ENCODE results near the gene PDE2A. TPM values are rescaled to one million over a fixed set of nuclear protein-coding genes. Genes with fewer than 3 reads are reported as not detected.

The PDE2A gene
- total and polyA plus RNA-seq, 2 of the 4 experiments (the other 2 are of a cell fraction), result 0.02 TPM; not detected in 1

DNA sequence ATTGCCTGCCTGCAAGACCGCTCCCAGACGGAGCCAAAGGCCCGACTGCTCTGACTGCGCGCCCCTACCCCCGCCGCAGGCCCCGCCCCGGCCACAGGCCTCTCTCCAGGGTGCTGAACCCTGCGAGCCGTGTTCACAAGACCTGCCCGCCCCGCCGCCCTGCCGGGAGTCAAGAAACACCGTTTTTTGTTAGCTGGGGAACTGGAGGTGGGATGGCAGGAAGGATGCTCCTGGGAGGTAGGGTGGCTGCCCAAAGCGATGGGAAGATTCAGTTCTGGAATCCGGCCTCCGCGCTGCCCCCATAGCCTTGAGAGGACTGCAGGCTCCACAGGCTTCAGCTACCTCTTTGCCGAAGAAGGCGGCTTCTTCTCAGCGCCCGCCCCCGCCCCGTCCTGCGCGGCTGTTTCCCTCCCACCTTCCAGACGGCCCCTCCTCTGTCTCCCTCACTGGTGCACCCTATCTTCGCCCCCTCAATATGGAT is 2.7 kb upstream of the PDE2A start:
- Histone ChIP-seq H4K8ac (ENCODE audit: low read depth in 2 of 2, low read length in 2 of 2) (no peak overlapping the region), H2BK15ac (ENCODE audit: low read depth, low read length) (no peak overlapping the region), H2BK5ac (ENCODE audit: low read depth, low read length, poor library complexity, severe bottlenecking) (no peak overlapping the region), H2AK5ac (ENCODE audit: low read depth, low read length) (no peak overlapping the region), H3K18ac (ENCODE audit: low read depth, low read length) (no peak overlapping the region), H3K56ac (ENCODE audit: extremely low read depth, insufficient read depth, low read length) (no peak overlapping the region), H3K4me3 (ENCODE audit: insufficient read depth, low read depth, low read length) (no peak overlapping the region), H4K91ac (ENCODE audit: insufficient read depth, low read depth, low read length) (no peak overlapping the region), H3K9me1 (ENCODE audit: insufficient read depth, low read length) (no peaks in the 10 kb centered on the region), H2BK120ac (ENCODE audit: low read depth, low read length) (no peak overlapping the region), H2AK9ac (replicated peaks; ENCODE audit: low read depth, low read length, poor library complexity) (no peak overlapping the region), H3K4me2 (ENCODE audit: low read depth, low read length) (no peak overlapping the region), H3K9ac (ENCODE audit: low read depth, low read length) (no peak overlapping the region), H4K5ac (ENCODE audit: low read depth, low read length) (no peak overlapping the region), H3K23ac (ENCODE audit: low read depth, low read length) (no peak overlapping the region), H3K9me3 (ENCODE audit: control insufficient read depth, insufficient read depth, low read length) (no peaks in the 10 kb centered on the region), H3K4me1 (ENCODE audit: control insufficient read depth, insufficient read depth, low read length) (no peaks in the 10 kb centered on the region), H4K20me1 (ENCODE audit: insufficient read depth, low read length) (peaks cover 23% of the 10 kb centered on the region), H3K79me1 (ENCODE audit: low read depth in 1 of 2, low read length in 2 of 2) (no peaks in the 10 kb centered on the region), H3K4ac (ENCODE audit: low read depth, low read length) (no peak overlapping the region), H3K14ac (replicated peaks; ENCODE audit: low read depth, low read length) (no peak overlapping the region), H3K27ac (ENCODE audit: insufficient read depth, low read length) (no peak overlapping the region), H3K27me3 (ENCODE audit: control insufficient read depth, insufficient read depth, low read length) (peaks cover 66% of the 10 kb centered on the region), H2BK20ac (ENCODE audit: low read depth, low read length) (no peak overlapping the region), H3K36me3 (ENCODE audit: control insufficient read depth, insufficient read depth, low read length) (no peaks in the 10 kb centered on the region), H2AFZ (replicated peaks; ENCODE audit: low read length, poor library complexity) (no peak overlapping the region)
- POLR2A ChIA-PET (ENCODE audit: unreplicated experiment), result no interaction called here
- dilution Hi-C loops (cut with HindIII; ENCODE audit: low sequenced_read_pairs, unreplicated experiment), result no loop called here
- intact Hi-C loops (cut with micrococcal nuclease), result no loop called here
- 3% methylated on average over 8 of the region's 30 CpGs; no CpG with 5 or more reads in 1 of the 2 experiments for WGBS, 2 experiments (ENCODE audit: extremely low coverage in 2 of 2, insufficient read length in 1 of 2)
- BruUV-seq (replicated peaks), result no TSS peak
- in situ Hi-C loops (cut with MboI; ENCODE audit: low sequenced_read_pairs), result no loop called here
- ATAC-seq (ENCODE audit: low read depth) (peak; percentile 85), DNase-seq (peak; percentile 26)
- TF ChIP-seq, protein P1, sequence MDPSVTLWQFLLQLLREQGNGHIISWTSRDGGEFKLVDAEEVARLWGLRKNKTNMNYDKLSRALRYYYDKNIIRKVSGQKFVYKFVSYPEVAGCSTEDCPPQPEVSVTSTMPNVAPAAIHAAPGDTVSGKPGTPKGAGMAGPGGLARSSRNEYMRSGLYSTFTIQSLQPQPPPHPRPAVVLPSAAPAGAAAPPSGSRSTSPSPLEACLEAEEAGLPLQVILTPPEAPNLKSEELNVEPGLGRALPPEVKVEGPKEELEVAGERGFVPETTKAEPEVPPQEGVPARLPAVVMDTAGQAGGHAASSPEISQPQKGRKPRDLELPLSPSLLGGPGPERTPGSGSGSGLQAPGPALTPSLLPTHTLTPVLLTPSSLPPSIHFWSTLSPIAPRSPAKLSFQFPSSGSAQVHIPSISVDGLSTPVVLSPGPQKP (IDR thresholded peaks at IDR 0.05; ENCODE audit: borderline replicate concordance, low read depth, low read length), result no peak
- TF ChIP-seq POLR2A (IDR thresholded peaks at IDR 0.05; ENCODE audit: low read depth, low read length) (no peak), RCOR1 (IDR thresholded peaks at IDR 0.05; ENCODE audit: insufficient replicate concordance, low read length) (no peak), MAZ (IDR thresholded peaks at IDR 0.05; ENCODE audit: borderline replicate concordance, low read depth, low read length) (peak; percentile 67; the same call in 1 of the 2 replicates), SMC3 (IDR thresholded peaks at IDR 0.05; ENCODE audit: low read depth, low read length) (no peak), MAFK (IDR thresholded peaks at IDR 0.05; ENCODE audit: low read depth, low read length) (no peak)
- CTCF ChIA-PET, result no interaction called here

Data from IMR-90 (cell line).